Skeletal muscle tissue (tissue), 4 donors: ENCODE measurements around the gene TEDC1. TPM values are rescaled to one million over a fixed set of nuclear protein-coding genes. Genes with fewer than 3 reads are reported as not detected.
"Not testable (repeated sequence)": the region's sequence is repeated elsewhere in the genome, so short reads cannot be mapped to it uniquely, and the experiment has no call there.

Experiments
- H3K27ac ChIP-seq: one replicate; pipeline ENCODE4 v1.7.0; 2013; ENCODE audit warnings: mild to moderate bottlenecking, low read depth, low read length, inconsistent platforms
- H3K27me3 ChIP-seq, 3 donors: one replicate each; pipeline ENCODE4 v1.7.0; 2013; ENCODE audit warnings: low read length in 3 of 3; ENCODE audit not compliant: control insufficient read depth in 3 of 3, insufficient read depth in 3 of 3
- H3K36me3 ChIP-seq, 3 donors: one replicate each; pipeline ENCODE4 v1.7.0; 2013; ENCODE audit warnings: low read length in 3 of 3; ENCODE audit not compliant: control insufficient read depth in 3 of 3, insufficient read depth in 3 of 3
- H3K4me1 ChIP-seq, 3 donors: one replicate each; pipeline ENCODE4 v1.7.0; 2013; ENCODE audit warnings: low read length in 3 of 3, mild to moderate bottlenecking in 3 of 3; ENCODE audit not compliant: control insufficient read depth in 3 of 3, insufficient read depth in 3 of 3
- H3K4me3 ChIP-seq, 3 donors: one replicate each; pipeline ENCODE4 v1.7.0; 2013; ENCODE audit warnings: low read length in 3 of 3
- H3K9ac ChIP-seq, 3 donors: one replicate each; pipeline ENCODE4 v1.7.0; 2013; ENCODE audit warnings: low read length in 3 of 3, mild to moderate bottlenecking in 3 of 3, moderate library complexity in 2 of 3, low read depth in 1 of 3
- H3K9me3 ChIP-seq, 3 donors: one replicate each; pipeline ENCODE4 v1.7.0; 2013; ENCODE audit warnings: low read length in 3 of 3; ENCODE audit not compliant: control insufficient read depth in 3 of 3
- total RNA-seq: library from RNA; depleted of rRNA; stranded (reverse); fragments of >200 nt; gene quantifications from one replicate; pipeline ENCODE4 v1.2.3, GENCODE V29; 2014
- donor health status: Osteomylitis.

Gene TEDC1
- total RNA-seq, 1 donor from 2014 or later = 2.1 TPM

DNA sequence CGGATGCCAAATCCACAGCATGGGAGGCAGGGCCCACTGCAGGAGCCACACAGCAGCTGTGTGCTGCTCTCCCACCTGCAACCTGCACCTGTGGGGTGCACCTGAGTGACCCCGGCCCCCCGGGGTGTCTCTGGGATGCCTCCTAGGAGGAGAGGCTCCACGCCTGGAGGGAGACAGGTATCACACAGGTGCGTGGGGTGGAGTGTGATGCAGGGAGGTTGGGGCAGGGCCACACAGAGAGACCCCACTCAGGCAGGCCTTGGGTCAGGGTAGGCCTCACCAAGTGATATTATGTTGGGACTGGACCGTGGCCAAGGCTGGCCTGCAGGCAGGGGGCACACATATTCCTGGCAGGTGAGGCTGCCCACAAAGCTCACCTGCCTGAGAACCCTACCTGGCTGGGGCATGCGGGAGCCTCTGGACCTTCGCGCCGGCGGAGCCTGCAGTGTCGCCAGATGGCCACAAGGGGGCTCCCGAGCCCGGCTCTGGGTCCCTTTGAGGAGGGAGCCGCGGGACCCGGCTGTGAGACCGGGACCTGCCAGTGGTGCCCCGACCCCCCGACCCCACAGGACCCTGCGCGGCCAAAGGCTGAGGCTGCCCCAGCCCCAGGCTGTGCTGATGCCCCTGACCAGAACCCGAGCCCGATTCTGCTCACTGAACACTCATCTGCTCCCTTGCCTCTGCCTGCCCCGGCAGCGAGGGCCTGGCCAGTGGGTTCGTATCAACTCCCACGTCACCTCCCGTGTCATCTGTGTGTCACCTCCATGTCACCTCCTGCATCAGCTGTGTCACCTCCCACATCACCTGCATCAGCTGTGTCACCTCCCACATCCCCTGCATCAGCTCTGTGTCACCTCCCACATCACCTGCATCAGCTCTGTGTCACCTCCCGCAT, 46.8 kb downstream of the TEDC1 start:
- peaks cover 28 to 47% (median 36%) of the 10 kb centered on the region in 3 donors for H3K27me3 ChIP-seq
- H3K9me3 ChIP-seq = peaks cover 0 to 7% (median 2%) of the 10 kb centered on the region in 3 donors
- H3K4me1 ChIP-seq = peaks cover 0 to 3% (median 0%) of the 10 kb centered on the region in 3 donors
- H3K27ac ChIP-seq = no peak overlapping the region
- no peak overlapping the region for H3K4me3 ChIP-seq
- no peaks in the 10 kb centered on the region for H3K36me3 ChIP-seq
- no peak overlapping the region for H3K9ac ChIP-seq

DNA sequence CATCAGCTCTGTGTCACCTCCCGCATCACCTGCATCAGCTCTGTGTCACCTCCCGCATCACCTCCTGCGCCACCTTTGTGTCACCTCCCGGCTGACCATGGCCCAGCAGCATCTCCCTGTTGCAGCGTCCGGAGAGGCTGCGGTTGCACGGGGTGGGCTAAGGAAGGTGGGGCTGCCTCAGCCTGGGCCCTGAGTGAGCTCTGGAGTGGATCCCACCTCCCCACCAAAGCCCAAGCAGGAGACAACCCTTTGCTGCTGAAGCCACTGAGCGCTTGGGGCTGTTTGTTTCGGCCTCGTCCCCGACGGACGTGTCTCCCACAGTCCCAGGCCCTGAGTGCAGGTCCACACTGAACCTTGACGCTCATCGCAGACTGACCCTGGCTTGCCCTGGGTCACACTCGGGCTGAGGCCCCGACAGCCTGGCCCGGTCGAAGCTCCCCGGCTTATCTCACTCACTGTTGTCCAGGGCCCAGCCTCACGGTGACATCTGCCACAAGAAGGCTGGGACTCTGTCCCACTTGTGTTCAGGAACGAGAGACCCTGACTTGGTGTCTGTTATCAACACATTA, 47.5 kb downstream of the TEDC1 start:
- Histone ChIP-seq H3K36me3 (no peaks in the 10 kb centered on the region), H3K4me1 (peaks cover 0 to 3% (median 0%) of the 10 kb centered on the region in 3 donors), H3K4me3 (no peak overlapping the region), H3K27me3 (peaks cover 25 to 40% (median 31%) of the 10 kb centered on the region in 3 donors), H3K27ac (no peak overlapping the region), H3K9me3 (peaks cover 0 to 12% (median 2%) of the 10 kb centered on the region in 3 donors), H3K9ac (no peak overlapping the region)

DNA sequence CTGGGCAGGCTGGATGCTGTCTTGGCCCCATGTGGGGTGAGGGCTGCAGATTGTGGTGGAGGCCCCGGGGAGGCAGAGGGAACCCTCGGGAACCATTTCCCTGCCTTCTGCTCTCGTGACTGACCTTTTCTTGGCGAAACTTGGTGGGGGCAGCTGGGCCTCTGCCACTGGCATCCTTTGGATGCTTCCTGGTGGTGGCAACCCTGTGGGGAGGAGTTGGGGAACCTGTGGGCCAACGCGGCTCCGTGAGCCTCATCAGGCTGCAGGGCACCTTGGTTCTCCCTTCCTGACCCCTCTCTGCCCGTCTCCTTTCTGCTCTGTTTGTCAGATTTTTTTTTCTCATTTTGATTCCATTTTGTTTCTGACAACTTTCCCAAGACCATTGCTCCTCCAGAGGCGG, 49.8 kb downstream of the TEDC1 start:
- no peaks in the 10 kb centered on the region for H3K36me3 ChIP-seq
- H3K4me1 ChIP-seq = peaks cover 0 to 3% (median 0%) of the 10 kb centered on the region in 3 donors
- peaks cover 24 to 29% (median 27%) of the 10 kb centered on the region in 3 donors for H3K27me3 ChIP-seq
- H3K27ac ChIP-seq = no peak overlapping the region
- no peak overlapping the region for H3K4me3 ChIP-seq
- no peak overlapping the region for H3K9ac ChIP-seq
- peaks cover 0 to 16% (median 2%) of the 10 kb centered on the region in 3 donors for H3K9me3 ChIP-seq

GRCh38 chr14:105541218-105541875, 50.3 kb downstream of the TEDC1 start:
- Histone ChIP-seq H3K4me1 (peaks cover 0 to 3% (median 0%) of the 10 kb centered on the region in 3 donors), H3K36me3 (no peaks in the 10 kb centered on the region), H3K27ac (no peak overlapping the region), H3K9me3 (peaks cover 0 to 16% (median 2%) of the 10 kb centered on the region in 3 donors), H3K27me3 (peaks cover 19 to 24% (median 22%) of the 10 kb centered on the region in 3 donors), H3K9ac (no peak overlapping the region), H3K4me3 (no peak overlapping the region)

- not testable (repeated sequence) for H3K36me3 ChIP-seq, H3K27ac ChIP-seq, H3K9ac ChIP-seq, H3K4me3 ChIP-seq, H3K4me1 ChIP-seq, H3K27me3 ChIP-seq
- H3K9me3 ChIP-seq = peaks cover 0 to 16% (median 1%) of the 10 kb centered on the region in 3 donors
These were observed 54.6 kb downstream of the TEDC1 start for GRCh38 chr14:105545676-105546075.

GRCh38 chr14:105546410-105546809, 55.4 kb downstream of the TEDC1 start:
- peaks cover 0 to 16% (median 0%) of the 10 kb centered on the region in 3 donors for H3K9me3 ChIP-seq
- not testable (repeated sequence) for H3K27me3 ChIP-seq, H3K4me1 ChIP-seq, H3K27ac ChIP-seq, H3K9ac ChIP-seq, H3K4me3 ChIP-seq, H3K36me3 ChIP-seq

GRCh38 chr14:105547072-105547471, 56.0 kb downstream of the TEDC1 start:
- not testable (repeated sequence) for H3K9ac ChIP-seq, H3K27me3 ChIP-seq, H3K27ac ChIP-seq, H3K4me1 ChIP-seq, H3K4me3 ChIP-seq, H3K36me3 ChIP-seq
- peaks cover 0 to 16% (median 0%) of the 10 kb centered on the region in 3 donors for H3K9me3 ChIP-seq

DNA sequence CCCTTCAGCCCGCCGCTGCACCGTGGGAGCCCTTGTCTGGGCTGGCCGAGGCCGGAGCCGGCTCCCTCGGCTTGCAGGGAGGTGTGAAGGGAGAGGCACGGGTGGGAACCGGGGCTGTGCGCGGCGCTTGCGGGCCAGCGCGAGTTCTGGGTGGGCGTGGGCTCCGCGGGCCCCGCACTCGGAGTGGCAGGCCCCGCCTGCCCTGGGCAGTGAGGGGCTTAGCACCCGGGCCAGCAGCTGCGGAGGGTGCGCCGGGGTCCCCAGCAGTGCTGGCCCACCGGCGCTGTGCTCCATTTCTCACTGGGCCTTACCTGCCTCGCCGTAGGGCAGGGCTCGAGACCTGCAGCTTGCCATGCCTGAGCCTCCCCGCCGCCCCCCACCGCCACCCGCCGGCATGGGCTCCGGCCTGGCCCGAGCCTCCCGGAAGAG, 56.7 kb downstream of the TEDC1 start:
- Histone ChIP-seq H3K27me3 (no peaks in the 10 kb centered on the region), H3K4me1 (no peaks in the 10 kb centered on the region), H3K9ac (no peak overlapping the region), H3K4me3 (no peak overlapping the region), H3K36me3 (no peaks in the 10 kb centered on the region), H3K27ac (no peak overlapping the region), H3K9me3 (peaks cover 0 to 9% (median 0%) of the 10 kb centered on the region in 3 donors)
